Urothelium cell line (cell line): ENCODE results near the gene BANP.

Experiments
- DNase-seq: peaks from one replicate; pipeline ENCODE4 v3.0.0; 2011; ENCODE audit warnings: low spot score, mixed read lengths
- FAIRE-seq: peaks from 2 replicates; lab custom pipeline; 2011; peaks lifted over from hg19 to GRCh38; lab: Jason Lieb, UNC

BANP gene

DNA sequence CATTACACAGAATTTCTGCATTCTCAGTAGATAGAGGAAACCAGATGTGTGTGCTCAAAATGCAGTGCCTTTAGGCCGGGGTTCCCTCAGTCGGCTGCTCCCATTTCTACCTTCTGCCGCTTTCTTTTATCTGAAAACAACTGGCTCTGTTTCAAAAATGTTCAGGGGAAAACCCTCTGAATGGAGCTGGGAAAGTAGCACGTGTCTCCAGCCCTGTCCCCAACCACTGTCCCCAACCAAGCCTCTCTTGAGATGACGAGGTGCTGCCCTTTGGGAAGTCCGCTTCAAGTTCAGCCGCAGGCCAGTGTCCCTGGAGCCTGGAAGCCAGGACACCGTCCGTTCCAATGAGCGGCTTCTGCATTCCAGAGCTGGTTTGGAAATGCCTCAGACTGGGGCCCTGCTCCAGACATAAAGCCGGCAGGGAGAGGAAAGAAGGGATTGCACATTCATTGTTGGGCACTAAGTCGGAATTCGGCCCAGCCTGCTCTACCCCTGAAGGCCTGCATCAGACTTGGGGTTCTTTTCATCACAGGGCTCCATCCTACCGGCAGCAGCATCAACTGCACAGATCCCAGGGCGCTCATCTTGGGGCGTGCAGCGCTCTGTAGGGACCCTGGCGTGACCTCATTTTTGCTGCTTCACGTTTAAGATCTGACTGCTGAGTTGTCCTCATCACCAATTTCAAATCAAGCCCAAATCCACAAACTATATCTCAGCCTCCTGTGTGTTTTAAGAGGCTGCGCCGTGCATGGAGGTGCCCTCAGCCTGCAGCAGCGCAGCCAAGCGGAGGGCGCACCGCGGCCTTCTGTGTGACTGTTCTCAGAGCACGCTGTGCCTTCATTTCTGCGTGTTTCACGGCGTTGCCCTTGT, 111.3 kb downstream of the BANP start:
- FAIRE-seq (no peak), DNase-seq (no peak)

DNA sequence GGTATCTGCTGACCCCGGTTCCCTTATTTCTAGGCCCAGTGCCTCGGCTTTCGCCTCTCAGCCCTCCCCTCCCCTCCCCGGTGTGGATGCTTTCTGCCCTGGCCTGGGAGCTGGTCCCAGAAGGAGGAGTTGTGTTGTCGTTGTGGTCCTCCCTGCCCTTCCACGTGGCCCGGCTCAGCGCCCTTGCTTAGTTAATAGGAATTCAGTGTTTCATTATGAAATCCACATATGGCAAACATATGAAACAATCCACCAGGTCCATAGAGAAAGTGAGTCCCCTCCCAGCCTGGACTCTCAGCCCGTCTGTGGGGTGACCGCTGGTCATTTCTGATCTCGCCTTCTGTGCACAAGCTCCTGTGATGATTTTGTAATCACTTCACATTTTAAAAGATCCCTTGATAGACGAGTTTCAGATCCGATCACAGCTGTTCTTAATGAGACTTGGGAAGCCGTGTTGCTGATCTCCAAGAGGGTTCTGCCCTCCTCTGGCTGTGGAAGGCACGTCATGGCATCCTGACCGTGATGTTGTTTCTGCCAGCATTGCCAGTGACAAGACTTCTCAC, 112.1 kb downstream of the BANP start:
- no peak for DNase-seq
- no peak for FAIRE-seq

DNA sequence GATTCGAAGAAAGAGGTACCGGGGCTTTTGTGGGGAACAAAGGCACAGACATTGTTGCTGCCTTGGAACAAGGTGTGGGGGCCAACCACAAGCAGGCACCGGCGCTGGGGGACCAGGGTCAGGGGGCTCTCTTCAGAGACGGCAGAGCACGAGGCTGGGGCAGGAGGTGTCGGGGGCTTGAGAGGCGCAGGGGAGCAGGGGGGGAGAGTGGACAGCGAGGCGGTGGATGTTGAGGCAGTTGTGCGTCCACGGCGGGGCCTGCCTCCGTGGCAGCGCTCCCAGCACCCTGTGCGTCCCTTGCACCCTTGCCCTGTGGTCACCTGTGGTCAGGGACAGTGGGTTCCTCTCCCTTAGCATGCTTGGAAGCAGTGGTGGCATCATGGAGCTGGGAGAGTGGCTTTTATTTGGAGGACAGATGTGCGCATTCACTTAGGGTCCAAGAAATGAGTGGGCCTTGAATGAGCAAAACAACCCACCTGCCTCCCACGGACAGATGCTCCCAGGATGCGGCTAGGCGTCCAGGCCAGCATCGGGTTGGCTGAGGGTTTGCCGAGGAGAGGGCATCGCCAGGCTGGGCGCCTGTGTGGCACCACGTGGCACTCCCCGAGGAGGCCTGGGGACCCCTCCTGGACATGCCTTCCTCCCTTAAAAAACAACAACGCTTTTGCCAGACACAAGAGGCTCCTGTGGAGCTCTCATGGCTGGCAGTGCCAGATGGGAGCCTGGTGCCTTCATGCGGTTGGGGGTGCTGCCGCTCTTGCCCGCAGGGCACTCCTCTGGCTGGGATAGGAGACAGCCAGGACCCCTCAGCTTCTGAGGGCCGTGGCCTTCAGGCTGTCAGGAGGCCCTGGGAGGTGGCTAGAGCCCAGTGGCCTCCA, 113.0 kb downstream of the BANP start:
- FAIRE-seq, result no peak
- no peak for DNase-seq

DNA sequence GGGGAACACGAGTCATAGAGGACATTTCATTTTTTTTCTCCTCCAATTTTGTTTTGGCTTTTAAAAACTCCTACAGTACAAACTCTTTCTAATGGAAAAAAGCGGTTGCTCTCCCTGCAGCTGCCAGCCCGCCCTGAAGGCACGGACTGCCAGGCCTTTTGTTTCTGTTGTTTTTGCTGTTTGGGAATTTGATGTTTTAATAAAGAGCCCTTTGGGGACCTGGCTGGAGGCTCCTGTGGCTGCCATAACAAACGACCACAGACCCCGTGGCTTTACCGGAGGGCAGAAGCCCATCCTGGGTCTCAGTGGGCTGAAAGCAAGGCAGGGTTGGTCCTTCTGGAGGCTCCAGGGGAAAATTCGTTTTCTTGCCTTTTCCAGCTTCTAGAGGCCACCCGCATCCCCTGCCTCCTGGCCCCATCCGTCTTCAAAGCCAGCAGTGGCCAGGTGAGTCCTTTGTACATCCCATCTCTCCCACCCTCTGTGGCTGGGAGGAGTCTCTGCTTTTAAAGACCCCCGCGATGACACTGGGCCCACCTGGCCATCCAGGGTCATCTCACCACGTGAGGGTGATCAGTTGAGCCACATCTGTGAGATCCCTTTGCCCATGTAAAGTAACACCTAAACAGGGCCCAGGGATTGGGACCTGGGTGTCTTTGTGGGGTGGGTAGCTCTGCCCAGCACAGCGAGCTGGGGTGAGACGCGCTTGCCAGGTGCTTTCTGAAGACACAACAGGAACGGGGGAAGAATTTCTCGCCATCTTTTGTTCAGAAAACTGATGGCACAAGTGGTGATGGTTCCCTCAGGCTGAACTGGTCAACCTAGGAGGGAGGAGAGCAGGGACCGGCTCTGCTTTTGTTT, 113.9 kb downstream of the BANP start:
- no peak for FAIRE-seq
- DNase-seq, result no peak

DNA sequence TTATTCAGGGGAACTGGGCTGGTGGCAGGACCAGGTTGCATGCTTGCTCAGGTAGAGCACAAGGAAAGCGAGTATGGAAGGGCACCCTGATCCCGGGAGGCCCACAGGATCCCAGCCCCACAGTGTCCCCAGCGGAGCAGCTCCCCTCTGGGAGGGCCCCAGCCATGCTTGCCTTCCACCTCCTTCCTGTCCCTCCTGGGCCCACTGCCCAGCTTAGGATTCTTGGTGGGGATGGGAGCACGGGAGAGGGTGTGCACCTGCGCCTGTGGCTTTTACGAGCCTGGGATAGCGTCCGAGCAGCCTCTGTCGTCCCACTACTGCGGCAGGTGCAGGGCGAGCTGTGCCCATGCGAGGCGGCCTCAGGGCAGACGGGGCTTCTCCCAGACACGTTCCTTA, 114.5 kb downstream of the BANP start:
- no peak for FAIRE-seq
- DNase-seq, result no peak

DNA sequence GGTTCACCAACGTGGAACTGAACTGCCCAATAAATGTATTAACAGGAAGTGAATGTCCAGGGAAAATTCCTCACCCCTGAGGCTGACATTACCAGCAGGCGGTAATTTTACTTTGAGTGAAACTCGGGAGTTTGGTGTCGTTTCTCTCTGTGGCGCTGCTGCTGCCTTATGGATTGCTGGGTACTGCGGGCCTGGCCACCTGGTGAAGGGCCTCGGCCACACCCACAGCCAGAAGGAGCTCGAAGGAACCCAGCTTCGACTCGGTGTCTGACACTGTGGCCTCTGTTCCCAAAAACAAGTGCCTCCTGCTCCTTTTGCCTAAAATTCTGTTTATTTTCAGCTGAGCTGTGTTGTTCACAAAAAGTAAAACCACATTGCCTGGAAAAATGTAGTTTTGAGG, 115.0 kb downstream of the BANP start:
- no peak for DNase-seq
- FAIRE-seq, result no peak

DNA sequence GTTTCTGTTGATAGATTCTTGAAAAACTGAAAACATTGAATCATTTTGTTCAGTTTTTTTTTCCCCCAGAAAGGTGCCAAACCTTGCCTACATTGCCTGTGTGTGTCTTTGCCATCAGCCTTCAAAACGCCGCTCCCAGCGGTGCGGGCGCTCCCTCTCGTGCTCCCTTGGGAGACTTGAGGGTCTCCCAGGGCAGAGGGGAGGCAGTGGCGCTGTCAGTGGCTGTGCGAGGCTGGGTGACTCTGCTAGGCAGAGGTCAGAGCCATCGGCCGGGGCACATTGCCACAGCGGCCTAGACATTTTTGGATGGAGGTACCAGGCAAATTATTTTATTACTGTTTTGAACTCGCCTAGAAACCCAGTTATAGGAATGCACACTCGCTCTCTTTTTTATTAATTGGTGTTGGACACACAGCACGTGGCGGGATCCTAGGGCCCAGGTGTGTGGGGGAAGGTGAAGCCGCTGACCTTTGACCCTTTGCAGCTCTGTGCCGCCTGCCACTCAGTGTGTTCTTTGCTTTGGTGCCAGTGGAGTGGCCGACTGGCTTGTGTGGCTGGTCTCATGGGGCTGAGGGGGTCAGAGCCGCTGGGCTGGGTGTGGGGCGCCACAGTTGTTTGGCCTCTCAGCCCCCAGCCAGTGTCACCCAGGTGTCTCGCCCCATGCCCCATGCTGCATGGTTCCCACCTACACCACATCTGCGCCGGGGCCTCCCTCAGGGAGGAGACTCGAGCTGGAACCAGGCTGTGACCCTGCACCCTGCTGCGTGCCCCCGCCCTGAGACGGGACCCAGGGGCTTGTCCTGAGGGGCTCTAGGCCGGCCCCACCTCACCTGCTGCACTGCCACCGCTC, 115.7 kb downstream of the BANP start:
- no peak for DNase-seq
- no peak for FAIRE-seq

DNA sequence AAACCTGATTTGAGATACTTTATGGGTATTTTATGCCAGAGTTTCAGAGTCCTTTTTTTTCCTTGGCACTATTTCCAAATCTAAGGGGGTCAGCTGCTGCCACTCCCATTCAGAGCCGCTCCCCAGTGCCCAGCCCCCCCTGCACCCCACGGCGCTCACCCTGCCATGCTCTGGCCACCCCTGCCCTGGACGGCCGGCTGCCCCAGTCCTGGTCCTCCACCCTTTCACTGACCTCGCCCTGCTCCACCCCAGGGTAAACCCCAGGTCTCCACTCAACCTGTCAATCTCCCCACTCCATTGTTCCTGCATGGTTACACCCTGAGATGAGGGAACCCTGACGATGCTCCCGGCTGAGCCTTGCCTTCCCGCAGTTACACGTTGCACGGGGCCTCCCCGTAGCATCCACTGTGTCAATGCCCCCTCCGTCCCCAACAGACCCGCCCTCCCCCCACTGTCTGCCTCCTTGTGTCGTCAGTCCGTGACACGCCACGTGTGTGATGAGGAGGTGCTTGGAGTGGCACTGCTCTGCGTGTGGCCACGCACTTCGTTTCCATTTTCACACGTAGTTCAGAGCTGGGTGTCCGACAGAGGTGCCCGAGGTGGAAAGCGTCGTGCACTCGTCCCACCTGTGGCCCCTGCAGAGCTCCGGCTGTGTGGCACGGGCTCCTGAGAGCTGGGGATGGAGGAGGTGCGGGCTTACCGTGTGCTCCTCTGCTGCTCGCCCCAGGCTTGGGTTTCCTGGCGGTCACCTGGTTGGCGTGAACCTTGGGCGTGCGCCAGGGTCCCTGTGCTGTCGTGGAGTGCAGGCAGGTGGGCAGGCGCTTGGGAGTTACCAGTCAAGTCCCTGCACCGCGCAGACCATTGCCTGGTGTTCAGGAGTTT, 116.5 kb downstream of the BANP start:
- no peak for FAIRE-seq
- no peak for DNase-seq

DNA sequence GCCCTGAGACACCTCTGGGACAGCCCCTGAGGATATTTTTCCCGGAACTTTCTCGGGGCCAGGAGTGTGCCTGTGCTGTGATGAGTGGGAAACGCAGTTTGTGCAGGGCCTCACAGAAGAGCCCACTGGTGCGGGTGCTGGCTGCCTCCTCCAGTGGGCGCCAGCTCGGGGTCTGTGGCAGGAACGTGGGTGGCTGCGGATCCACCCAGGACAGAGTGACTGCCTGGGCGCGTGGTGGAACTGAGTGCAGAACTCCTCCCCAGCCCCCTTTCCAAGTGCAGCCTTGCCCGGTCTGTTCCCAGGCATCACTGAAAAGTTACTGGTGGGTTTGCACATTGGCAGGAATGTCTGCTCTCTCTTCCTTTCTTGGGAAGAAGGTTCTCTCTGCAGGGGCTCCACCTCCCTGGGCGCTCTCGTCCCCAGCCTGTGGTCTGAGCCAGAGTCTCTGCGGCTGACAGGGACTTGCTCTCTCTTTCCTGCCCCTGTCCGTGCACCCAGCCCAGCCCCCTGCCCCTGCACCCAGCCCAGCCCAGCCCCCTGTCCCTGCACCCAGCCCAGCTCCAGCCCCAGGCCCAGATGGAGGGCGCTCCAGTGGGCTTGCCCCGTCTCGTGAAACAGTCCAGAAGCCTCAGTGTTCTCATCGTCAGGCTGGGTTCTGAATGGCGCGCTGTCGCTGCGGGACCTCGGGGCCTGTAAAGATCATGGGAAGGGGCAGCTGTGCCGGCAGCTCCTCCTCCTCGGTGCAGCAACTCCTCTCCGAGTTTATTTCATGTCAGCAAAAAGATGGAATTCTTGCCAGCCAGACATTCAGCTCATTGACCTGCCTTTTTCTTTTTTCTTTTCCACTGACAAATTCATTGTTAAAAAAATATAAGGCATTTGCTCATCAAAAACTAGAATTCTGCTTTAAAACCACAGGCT, 117.5 kb downstream of the BANP start:
- DNase-seq (no peak), FAIRE-seq (no peak)

DNA sequence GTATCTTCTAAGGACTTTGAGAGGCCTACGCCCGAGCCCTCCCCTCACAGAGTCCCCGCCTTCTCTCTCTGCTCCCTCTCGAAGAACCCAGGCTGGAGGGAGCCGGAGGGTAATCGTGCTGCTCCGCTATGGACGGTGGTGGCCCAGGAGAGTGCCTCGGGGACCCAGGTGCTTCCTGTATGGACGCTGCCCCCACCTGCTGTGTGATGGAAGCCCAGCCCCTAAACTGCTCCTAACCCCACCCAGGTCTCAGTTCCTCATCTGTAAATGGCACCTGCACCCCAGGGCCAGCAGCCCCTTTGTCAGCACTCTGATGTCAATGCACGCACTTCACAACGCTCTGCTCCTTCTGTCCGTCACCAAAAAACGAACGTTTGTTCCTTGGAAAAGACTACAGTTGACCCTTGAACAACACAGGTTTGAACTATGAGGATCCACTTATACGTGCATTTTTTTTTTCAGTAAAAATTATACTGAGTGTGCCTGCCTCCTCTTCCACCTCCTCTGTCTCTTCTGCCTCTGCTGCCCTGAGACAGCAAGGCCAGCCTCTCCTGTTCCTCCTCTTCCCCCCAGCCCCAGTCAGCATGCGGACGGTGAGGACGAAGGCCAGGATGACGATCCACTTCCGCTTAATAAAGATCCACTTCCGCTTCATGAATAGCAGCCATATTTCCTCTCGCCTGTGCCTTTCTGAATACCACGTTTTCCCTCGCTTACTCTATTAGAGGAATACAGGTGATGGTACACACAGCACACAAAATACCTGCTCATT, 118.3 kb downstream of the BANP start:
- no peak for FAIRE-seq
- no peak for DNase-seq

DNA sequence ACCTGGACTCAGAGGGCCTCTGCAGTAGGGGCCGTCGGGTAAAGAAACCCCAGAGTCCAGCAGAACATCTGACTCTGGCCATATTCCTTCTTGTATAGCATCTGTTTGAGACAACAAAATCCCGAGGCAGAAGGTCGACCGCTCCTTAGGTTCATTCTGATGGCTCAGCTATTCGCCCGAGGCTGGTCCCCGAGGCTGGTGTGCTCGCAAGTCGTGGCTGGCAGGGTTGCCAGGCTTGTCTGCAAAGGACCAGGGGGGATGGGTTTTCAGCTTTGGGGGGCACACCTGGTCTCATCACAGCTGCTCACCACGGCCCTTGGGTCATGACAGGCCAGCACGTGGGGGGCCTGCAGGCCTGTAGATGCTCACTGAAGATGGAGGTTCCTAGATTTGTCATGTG, 119.1 kb downstream of the BANP start:
- DNase-seq (no peak), FAIRE-seq (no peak)

DNA sequence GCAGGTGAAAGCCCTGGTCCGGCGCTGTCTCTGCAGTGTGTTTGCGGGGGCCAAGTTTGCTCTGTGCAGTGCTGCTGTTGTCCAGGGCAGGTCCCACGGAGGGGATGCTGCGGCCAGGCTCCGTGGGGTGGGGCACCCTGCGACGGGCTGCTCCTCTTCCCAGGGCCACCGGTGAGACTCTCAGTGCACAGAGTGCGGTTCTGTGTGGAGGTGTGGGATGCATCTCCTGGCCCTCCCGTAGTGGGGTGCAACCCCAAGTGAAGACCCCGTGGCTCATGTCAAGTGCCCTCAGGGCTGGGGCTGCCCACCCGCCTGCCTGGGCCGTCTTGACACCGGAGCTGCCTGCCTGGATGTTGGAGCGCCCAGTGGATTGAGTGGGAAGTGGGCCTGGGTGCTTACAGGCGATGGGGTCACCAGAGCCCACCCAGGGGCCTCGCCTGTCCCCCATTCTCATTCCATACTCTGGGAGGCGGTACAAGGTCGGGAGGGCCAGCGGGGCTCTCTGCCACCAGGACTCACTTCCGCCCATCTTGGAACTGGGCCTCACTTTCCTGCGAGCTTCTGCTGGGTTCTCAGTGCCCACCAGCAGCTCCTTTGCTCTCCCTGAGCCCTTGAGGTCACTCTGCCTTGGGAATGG, 119.9 kb downstream of the BANP start:
- no peak for FAIRE-seq

DNA sequence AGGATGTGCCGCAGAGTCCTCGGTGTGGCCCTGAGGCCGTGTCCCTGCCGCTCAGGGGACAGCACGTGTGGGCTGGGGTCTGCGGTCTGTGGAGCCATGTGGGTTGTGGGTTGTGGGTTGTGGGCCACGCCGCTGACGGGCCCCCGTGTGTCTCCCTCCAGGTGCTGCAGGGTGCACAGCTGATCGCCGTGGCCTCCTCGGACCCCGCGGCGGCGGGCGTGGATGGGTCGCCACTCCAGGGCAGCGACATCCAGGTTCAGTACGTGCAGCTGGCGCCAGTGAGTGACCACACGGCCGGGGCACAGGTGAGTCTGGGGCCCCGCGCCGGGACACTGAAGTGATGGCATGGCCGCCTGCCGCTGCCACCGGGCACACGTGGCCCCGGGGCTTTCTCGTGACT, 120.7 kb downstream of the BANP start:
- no peak for DNase-seq
- no peak for FAIRE-seq

More for the DNA sequence above, 119.9 kb downstream of the BANP start:
- DNase-seq, result no peak

DNA sequence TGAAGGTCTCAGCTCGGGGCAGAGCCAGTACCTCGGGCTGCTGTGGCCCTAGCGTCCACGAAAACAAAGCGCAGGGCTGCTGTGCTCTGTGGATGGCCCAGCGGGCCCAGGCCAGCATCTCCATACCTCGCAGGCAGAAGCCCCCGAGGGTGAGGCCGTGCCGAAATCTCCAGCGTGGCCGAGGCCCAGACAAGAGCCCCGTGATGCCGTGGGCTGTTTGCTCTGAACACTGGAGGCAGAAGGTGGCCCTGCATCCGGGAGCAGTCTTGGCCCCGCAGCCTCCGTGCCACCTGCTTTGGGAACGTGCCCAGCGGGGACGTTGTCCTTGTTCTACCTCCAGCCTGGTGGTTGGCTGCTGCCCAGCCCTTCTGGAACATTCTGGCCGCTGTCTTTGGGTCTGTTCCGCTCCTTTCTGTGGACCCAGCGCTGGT, 121.4 kb downstream of the BANP start:
- DNase-seq, result no peak
- no peak for FAIRE-seq

DNA sequence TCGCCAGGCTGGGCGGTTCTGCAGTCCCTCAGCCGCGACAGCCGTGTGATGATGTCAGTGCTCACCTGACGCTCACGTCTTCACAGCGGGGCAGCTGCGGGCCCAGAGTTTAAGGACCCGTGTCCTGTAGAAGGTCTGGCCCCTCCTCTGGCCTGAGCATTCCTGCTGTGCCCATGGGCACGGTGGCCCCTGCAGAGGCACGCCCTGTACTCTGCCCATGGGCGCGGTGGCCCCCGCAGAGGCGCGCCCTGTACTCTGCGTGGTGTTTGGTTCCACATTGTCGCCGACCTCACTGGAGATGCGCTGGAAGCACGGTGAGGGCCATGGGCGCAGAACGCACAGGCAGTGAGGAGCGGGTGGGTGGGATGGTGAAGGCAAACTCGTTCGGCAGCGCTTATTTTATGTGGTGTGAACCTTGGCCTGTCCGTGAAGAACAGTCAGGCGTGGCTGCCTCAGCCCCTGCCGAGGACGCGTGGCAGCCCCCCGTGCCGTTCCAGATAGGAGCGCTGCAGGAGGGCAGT, 122.0 kb downstream of the BANP start:
- FAIRE-seq, result no peak
- no peak for DNase-seq

DNA sequence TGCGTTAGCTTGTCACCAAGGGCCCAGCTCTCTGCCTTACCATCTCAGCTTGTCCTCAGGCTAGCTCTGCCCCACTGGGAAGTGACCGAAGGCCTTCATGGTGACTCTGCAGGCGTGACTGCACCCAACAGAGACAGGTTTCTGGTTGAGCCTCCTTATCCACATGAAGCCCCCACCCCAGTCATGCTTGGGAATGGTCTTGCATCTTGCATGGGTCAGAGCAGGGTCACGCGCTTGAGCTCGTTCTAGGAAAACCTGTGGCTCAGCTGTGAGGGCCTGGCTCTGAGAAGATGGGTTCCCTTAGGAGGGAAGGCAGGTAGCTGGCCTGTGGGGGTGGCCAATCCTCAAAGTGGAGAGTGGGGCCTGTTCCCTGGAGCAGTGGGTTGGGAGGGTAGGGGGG, 122.8 kb downstream of the BANP start:
- DNase-seq (no peak), FAIRE-seq (no peak)
